HL-60 (cell line): ENCODE results near the gene FBP1.

Experiments
- CTCF ChIP-seq: IDR thresholded peaks from one replicate; pipeline ENCODE4 v1.5.1; 2011; ENCODE audit warnings: low read length, control low read depth, inconsistent platforms; ENCODE audit not compliant: insufficient read depth
- REST ChIP-seq: IDR thresholded peaks from 2 replicates; pipeline ENCODE4 v1.6.1; 2012; ENCODE audit warnings: low read depth; ENCODE audit not compliant: insufficient replicate concordance

GRCh38 chr9:94554439-94555331 is 84.6 kb downstream of the FBP1 start, which contains the start of gene PCAT7:
- TF ChIP-seq CTCF (peak; percentile 65), REST (no peak)
